22Rv1 (cell line): Measurements from ENCODE around the gene TWNK.

Experiments used
- ZFX ChIP-seq: fragments of 450-650 bp; IDR thresholded peaks from 2 replicates; pipeline ENCODE4 v1.6.1; 2017; ENCODE audit warnings: antibody characterized with exemption, borderline replicate concordance
- TF ChIP-seq, protein P1 (sequence below): fragments of 450-650 bp; IDR thresholded peaks from 2 replicates; pipeline ENCODE4 v1.5.1; 2017; ENCODE audit warnings: mild to moderate bottlenecking

- TF ChIP-seq, protein P1, sequence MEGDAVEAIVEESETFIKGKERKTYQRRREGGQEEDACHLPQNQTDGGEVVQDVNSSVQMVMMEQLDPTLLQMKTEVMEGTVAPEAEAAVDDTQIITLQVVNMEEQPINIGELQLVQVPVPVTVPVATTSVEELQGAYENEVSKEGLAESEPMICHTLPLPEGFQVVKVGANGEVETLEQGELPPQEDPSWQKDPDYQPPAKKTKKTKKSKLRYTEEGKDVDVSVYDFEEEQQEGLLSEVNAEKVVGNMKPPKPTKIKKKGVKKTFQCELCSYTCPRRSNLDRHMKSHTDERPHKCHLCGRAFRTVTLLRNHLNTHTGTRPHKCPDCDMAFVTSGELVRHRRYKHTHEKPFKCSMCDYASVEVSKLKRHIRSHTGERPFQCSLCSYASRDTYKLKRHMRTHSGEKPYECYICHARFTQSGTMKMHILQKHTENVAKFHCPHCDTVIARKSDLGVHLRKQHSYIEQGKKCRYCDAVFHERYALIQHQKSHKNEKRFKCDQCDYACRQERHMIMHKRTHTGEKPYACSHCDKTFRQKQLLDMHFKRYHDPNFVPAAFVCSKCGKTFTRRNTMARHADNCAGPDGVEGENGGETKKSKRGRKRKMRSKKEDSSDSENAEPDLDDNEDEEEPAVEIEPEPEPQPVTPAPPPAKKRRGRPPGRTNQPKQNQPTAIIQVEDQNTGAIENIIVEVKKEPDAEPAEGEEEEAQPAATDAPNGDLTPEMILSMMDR, result no peak
- no peak for TF ChIP-seq ZFX
Measured at GRCh38 chr10:100943508-100943907, 43.8 kb upstream of the TWNK start.
